Brain microvascular endothelial cell (primary cell): ENCODE measurements around the gene SAFB.

Source experiments
- DNase-seq: peaks from one replicate; pipeline ENCODE4 v3.0.0-alpha.2; 2020
- H3K27ac ChIP-seq: fragments of 250-450 bp; sonication (Bioruptor Pico); 2 replicates; pipeline ENCODE4 v1.5.1; 2020; ENCODE audit warnings: mild to moderate bottlenecking, moderate library complexity
- H3K27me3 ChIP-seq: fragments of 250-450 bp; sonication (Bioruptor Pico); replicated peaks from 2 replicates; pipeline ENCODE4 v1.5.1; 2020; ENCODE audit warnings: mild to moderate bottlenecking
- H3K36me3 ChIP-seq: fragments of 250-450 bp; sonication (Bioruptor Pico); replicated peaks from 2 replicates; pipeline ENCODE4 v1.5.1; 2020; ENCODE audit warnings: mild to moderate bottlenecking
- H3K4me3 ChIP-seq: 2 replicates; pipeline ENCODE4 v1.5.1; 2011; ENCODE audit warnings: low read depth, mild to moderate bottlenecking, control low read depth, low read length, moderate library complexity
- in situ Hi-C: cut with HindIII; loops from 2 replicates; pipeline ENCODE4 v1.10.0; 2017; ENCODE audit warnings: low sequenced_read_pairs, low pct_ligation_motif_present
- TF ChIP-seq, protein P1 (sequence below): IDR thresholded peaks from 2 replicates; pipeline ENCODE4 v1.5.1; 2011; ENCODE audit warnings: low read depth, mild to moderate bottlenecking, moderate library complexity, low read length, control low read depth, inconsistent platforms; ENCODE audit errors: missing control alignments

Gene SAFB

DNA sequence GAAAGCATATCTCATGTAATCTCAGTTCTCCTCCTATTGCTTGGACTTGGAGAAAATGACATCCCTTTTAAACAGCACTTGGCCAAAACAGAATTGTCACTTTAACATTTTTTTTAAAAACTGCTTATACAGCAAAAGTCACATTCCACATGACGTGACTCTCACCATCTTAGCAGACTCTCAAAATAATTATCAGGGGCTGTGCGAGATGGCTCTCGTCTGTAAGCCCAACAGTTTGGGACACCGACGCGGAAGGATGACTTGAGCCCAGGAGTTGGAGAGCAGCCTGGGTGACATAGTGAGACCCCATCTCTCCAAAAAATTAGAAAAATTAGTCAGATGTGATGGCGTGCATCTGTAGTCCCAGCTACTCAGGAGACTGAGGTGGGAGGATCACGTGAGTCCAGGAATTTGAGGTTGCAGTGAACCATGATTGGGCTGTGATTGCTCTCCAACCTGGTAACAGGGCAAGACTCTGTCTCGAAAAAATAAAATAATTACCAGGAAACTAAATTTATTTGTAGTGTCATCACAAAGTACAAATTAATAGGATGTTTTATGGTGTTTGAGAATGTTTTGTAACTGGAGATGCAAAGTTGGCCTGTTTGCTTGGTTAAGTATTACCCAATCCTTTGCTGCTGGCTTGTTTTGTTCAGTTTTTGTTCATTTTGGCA, 8.8 kb downstream of the SAFB start:
- TF ChIP-seq, protein P1, sequence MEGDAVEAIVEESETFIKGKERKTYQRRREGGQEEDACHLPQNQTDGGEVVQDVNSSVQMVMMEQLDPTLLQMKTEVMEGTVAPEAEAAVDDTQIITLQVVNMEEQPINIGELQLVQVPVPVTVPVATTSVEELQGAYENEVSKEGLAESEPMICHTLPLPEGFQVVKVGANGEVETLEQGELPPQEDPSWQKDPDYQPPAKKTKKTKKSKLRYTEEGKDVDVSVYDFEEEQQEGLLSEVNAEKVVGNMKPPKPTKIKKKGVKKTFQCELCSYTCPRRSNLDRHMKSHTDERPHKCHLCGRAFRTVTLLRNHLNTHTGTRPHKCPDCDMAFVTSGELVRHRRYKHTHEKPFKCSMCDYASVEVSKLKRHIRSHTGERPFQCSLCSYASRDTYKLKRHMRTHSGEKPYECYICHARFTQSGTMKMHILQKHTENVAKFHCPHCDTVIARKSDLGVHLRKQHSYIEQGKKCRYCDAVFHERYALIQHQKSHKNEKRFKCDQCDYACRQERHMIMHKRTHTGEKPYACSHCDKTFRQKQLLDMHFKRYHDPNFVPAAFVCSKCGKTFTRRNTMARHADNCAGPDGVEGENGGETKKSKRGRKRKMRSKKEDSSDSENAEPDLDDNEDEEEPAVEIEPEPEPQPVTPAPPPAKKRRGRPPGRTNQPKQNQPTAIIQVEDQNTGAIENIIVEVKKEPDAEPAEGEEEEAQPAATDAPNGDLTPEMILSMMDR, result no peak
- no peaks in the 10 kb centered on the region for H3K27me3 ChIP-seq
- in situ Hi-C loops, result no loop called here
- no peak overlapping the region for H3K27ac ChIP-seq
- no peak for DNase-seq
- H3K4me3 ChIP-seq, result no peak overlapping the region
- H3K36me3 ChIP-seq, result peaks cover 29% of the 10 kb centered on the region

DNA sequence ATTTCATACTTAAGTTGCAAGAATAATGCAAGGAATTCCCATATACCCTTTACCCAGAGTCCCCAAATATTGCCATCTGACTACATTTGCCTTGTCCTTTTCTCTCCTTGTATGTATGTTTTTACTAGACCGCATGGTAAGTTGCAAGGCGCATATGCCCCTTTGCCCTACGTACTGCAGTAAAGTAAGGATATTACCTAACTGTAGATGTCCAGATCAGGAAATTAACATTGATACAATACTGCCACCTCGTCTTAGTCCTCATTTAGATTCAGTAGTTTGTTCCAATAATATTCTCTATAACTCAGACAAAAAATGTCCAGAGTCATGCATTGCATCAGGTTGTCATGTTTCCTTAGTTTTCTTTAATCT, 9.3 kb downstream of the SAFB start:
- H3K4me3 ChIP-seq, result no peak overlapping the region
- in situ Hi-C loops, result no loop called here
- DNase-seq, result no peak
- peaks cover 27% of the 10 kb centered on the region for H3K36me3 ChIP-seq
- H3K27ac ChIP-seq, result no peak overlapping the region
- no peaks in the 10 kb centered on the region for H3K27me3 ChIP-seq
- TF ChIP-seq, protein P1, result no peak

DNA sequence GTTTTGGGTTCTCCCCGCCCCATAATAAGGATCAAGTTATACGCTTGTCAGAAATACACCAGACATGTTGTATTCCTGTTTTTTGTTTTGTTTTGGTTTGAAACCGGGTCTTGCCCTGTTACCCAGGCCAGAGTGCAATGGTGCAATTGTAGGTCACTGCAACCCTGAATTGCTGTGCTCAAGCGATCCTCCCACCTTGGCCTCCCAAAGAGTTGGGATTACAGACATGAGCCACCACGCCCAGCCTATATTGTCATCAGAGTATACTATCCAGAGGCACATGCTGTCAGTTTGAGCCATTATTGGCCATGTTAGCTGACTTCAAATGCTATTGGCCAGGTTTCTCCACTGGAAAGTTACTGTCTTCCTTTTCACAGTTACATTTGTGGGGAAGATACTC, 9.8 kb downstream of the SAFB start:
- H3K36me3 ChIP-seq, result peaks cover 23% of the 10 kb centered on the region
- no peak for DNase-seq
- in situ Hi-C loops, result no loop called here
- TF ChIP-seq, protein P1, result no peak
- H3K27ac ChIP-seq, result no peak overlapping the region
- no peaks in the 10 kb centered on the region for H3K27me3 ChIP-seq
- H3K4me3 ChIP-seq, result no peak overlapping the region

DNA sequence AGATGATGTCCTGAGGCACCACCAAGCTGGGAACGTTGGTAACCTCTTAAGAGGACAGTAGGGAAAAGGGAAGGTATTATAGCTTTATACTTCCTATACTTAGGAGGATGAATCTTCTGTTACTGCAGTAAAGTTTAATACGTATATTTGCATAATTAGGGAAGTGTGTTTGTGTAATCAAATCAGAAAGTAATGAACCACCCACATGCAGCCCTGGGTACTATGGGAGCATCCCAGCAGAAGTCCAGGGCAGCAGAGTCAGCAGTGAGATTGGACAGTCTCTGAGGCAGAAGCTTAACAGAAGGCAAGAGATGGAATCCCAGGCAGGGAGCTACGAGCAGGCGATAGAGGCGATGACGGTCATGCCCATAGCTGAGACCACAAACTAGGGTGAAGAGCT, 12.5 kb downstream of the SAFB start:
- Histone ChIP-seq H3K36me3 (no peaks in the 10 kb centered on the region), H3K27me3 (no peaks in the 10 kb centered on the region), H3K27ac (no peak overlapping the region), H3K4me3 (no peak overlapping the region)
- TF ChIP-seq, protein P1, result no peak
- DNase-seq, result no peak
- in situ Hi-C loops, result no loop called here

DNA sequence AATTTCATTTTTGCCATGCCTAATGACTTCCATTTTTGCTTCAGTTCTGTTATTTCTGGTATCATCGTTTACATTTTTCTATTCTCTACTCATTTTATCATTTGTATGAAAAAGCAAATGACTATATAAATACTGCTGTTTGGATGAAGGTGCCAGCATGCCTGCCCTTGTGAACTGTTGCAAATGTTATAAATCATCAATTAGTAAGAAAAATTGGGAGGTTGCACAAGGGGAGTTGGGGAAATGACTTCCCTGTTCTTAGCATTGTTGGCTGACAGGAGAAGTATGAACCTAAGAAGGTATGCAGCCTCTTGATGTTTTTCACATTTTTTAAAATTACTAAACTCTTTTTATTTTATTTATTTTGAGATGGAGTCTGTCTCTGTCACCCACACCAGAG, 15.1 kb downstream of the SAFB start:
- Histone ChIP-seq H3K36me3 (peaks cover 14% of the 10 kb centered on the region), H3K4me3 (no peak overlapping the region), H3K27ac (no peak overlapping the region), H3K27me3 (no peaks in the 10 kb centered on the region)
- in situ Hi-C loops, result no loop called here
- no peak for DNase-seq
- TF ChIP-seq, protein P1, result no peak

DNA sequence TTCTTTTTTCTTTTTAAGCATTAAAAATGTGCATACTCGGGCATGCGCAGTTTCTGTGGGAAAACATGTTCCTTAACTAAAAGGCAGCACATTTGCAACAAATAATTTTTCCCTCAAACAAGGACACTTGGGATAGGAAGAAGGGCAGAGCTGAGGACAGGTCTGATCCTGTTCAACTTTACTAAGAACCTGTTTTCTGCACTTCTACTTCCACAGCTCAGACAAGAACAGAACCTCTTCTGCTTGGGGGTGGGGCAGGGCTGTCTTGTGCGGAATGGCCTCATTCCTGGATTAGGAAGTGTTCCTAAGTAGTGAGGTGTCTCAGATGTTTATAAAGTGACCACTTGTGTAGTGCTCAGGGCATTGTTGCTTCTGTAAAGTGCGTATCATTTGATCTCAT, 18.3 kb downstream of the SAFB start:
- TF ChIP-seq, protein P1, result no peak
- Histone ChIP-seq H3K36me3 (peaks cover 40% of the 10 kb centered on the region), H3K27me3 (no peaks in the 10 kb centered on the region), H3K4me3 (no peak overlapping the region), H3K27ac (no peak overlapping the region)
- DNase-seq, result no peak
- in situ Hi-C loops, result no loop called here
